Loucy (cell line): ENCODE data around the gene CHCHD6.

Source experiments
- H2AFZ ChIP-seq: fragments of 200-600 bp; sonication (generic); 2 replicates; pipeline ENCODE4 v1.6.0; 2016; ENCODE audit warnings: antibody characterized with exemption, mild to moderate bottlenecking, low read length, moderate library complexity
- H3F3A ChIP-seq: fragments of 200-600 bp; 2 replicates; pipeline ENCODE4 v1.6.0; 2016; ENCODE audit warnings: antibody characterized with exemption, low read depth, mild to moderate bottlenecking
- H3K27me3 ChIP-seq: fragments of 200-600 bp; sonication (generic); 2 replicates; pipeline ENCODE4 v1.6.1; 2014; ENCODE audit warnings: low read length, mild to moderate bottlenecking; ENCODE audit not compliant: insufficient read depth, poor library complexity, severe bottlenecking
- H3K36me3 ChIP-seq: fragments of 200-600 bp; sonication (generic); 2 replicates; pipeline ENCODE4 v1.6.1; 2016; ENCODE audit warnings: low read length; ENCODE audit not compliant: insufficient read depth
- H3K4me1 ChIP-seq: fragments of 200-600 bp; sonication (generic); 2 replicates; pipeline ENCODE4 v1.5.1; 2014; ENCODE audit warnings: low read length, mild to moderate bottlenecking; ENCODE audit not compliant: insufficient read depth, poor library complexity, severe bottlenecking
- H3K4me2 ChIP-seq: fragments of 200-600 bp; sonication (generic); 2 replicates; pipeline ENCODE4 v1.6.0; 2014; ENCODE audit warnings: antibody characterized with exemption, low read length, low read depth, mild to moderate bottlenecking; ENCODE audit not compliant: poor library complexity, severe bottlenecking
- H3K4me3 ChIP-seq: fragments of 200-600 bp; sonication (generic); 2 replicates; pipeline ENCODE4 v1.5.1; 2014; ENCODE audit warnings: low read length, mild to moderate bottlenecking, mixed read lengths; ENCODE audit not compliant: poor library complexity, severe bottlenecking
- H3K79me2 ChIP-seq: fragments of 200-600 bp; sonication (generic); 2 replicates; pipeline ENCODE4 v1.6.1; 2014; ENCODE audit warnings: low read length; ENCODE audit not compliant: insufficient read depth
- H3K9ac ChIP-seq: fragments of 200-600 bp; sonication (generic); 2 replicates; pipeline ENCODE4 v1.6.0; 2014; ENCODE audit warnings: mild to moderate bottlenecking, low read depth, low read length, moderate library complexity; ENCODE audit not compliant: poor library complexity, severe bottlenecking
- H3K9me2 ChIP-seq: fragments of 200-600 bp; sonication (generic); replicated peaks from 2 replicates; pipeline ENCODE4 v1.6.1; 2016; ENCODE audit warnings: low read depth, low read length, mixed read lengths
- H3K9me3 ChIP-seq: fragments of 200-600 bp; sonication (generic); 2 replicates; pipeline ENCODE4 v1.6.1; 2014; ENCODE audit warnings: mild to moderate bottlenecking, antibody characterized with exemption, low read length, low read depth; ENCODE audit not compliant: insufficient read depth
- H4K20me1 ChIP-seq: fragments of 200-600 bp; sonication (generic); 2 replicates; pipeline ENCODE4 v1.6.0; 2014; ENCODE audit warnings: antibody characterized with exemption, low read length, mild to moderate bottlenecking; ENCODE audit not compliant: insufficient read depth, poor library complexity, severe bottlenecking
- CTCF ChIP-seq: fragments of 200-600 bp; sonication (generic); conservative IDR thresholded peaks from 2 replicates; pipeline ENCODE4 v1.5.1; 2014; ENCODE audit warnings: mild to moderate bottlenecking, antibody characterized with exemption, low read length
- EZH2phosphoT487 ChIP-seq: fragments of 200-600 bp; IDR thresholded peaks from 2 replicates; pipeline ENCODE4 v1.6.1; 2018; ENCODE audit warnings: antibody characterized with exemption, mild to moderate bottlenecking, moderate library complexity, borderline replicate concordance

CHCHD6 gene

GRCh38 chr3:126959136-126959920, 255.3 kb downstream of the CHCHD6 start:
- Histone ChIP-seq H4K20me1 (no peaks in the 10 kb centered on the region), H2AFZ (no peak overlapping the region), H3K9me2 (no peaks in the 10 kb centered on the region), H3K9ac (no peak overlapping the region), H3K9me3 (no peaks in the 10 kb centered on the region), H3K4me1 (no peaks in the 10 kb centered on the region), H3K79me2 (no peaks in the 10 kb centered on the region), H3K4me3 (no peak overlapping the region), H3K27me3 (no peaks in the 10 kb centered on the region), H3K36me3 (no peaks in the 10 kb centered on the region), H3F3A (no peaks in the 10 kb centered on the region), H3K4me2 (no peak overlapping the region)
- TF ChIP-seq CTCF (no peak), EZH2phosphoT487 (no peak)

DNA sequence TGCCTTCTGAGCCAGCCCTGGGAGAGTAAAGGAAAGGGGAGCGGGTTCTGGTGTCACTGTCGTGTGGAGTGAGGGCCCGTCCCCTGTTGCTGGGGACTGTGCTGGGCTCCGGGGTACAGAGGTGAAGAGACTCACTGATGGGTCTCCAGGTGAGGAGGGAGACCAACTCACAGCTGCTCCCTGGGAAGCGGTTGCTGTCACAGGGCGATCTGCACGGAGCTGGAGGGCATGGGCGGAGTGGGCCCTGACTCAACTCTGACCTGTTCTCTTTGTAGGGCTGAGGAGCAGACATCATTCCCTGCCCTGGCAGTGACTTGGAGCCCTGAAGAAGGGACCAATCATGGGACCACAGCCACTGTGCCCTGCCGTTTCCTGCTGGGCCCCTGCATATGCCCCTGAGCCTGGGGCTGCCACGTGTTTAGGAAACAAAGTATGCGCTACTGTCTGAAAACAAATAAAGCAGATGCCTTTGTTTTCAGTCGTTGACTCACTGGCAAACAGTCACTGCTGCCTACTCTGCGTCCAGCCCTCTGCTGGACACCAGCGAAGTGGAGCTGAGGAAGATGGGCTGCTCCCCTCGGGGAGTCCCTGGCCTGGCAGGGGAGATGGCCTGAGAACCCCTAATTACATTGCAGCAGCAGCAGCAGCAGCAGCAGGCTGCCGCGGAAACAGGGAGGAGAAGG, 256.0 kb downstream of the CHCHD6 start:
- Histone ChIP-seq H3K4me2 (no peak overlapping the region), H4K20me1 (no peaks in the 10 kb centered on the region), H3K79me2 (no peaks in the 10 kb centered on the region), H3K9ac (no peak overlapping the region), H3F3A (no peaks in the 10 kb centered on the region), H2AFZ (no peak overlapping the region), H3K4me3 (no peak overlapping the region), H3K36me3 (no peaks in the 10 kb centered on the region), H3K4me1 (no peaks in the 10 kb centered on the region), H3K27me3 (no peaks in the 10 kb centered on the region), H3K9me3 (no peaks in the 10 kb centered on the region), H3K9me2 (no peaks in the 10 kb centered on the region)
- TF ChIP-seq CTCF: no peak
- TF ChIP-seq EZH2phosphoT487: no peak

DNA sequence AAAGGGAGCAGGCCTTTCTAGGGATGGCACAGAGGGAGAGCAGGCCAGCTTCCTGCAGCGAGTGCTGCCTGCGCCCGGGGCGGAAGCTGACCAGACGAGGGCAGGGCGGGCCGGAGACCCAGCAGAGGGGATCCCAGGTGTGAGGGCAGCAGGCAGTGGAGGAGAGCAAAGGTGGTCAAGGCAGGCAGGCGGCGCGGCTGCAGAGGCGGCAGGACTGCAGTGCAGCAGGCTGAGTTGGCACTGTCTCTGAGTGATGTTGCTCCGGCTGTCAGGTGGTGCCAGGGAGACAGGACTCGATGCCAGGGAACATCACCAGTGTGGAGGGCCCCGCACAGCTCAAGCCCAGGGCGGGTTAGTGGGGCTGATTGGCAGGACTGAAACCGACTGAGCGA, 256.6 kb downstream of the CHCHD6 start:
- Histone ChIP-seq H3K9ac (no peak overlapping the region), H4K20me1 (no peaks in the 10 kb centered on the region), H3K79me2 (no peaks in the 10 kb centered on the region), H3K4me1 (no peaks in the 10 kb centered on the region), H3K27me3 (no peaks in the 10 kb centered on the region), H3K36me3 (no peaks in the 10 kb centered on the region), H3K4me3 (no peak overlapping the region), H2AFZ (no peak overlapping the region), H3K9me3 (no peaks in the 10 kb centered on the region), H3K9me2 (no peaks in the 10 kb centered on the region), H3F3A (no peaks in the 10 kb centered on the region), H3K4me2 (no peak overlapping the region)
- TF ChIP-seq EZH2phosphoT487 (no peak), CTCF (no peak)
